Left ventricle myocardium inferior (tissue), 1 donor: ENCODE measurements around the gene TXNRD2. TPM values are rescaled to one million over a fixed set of nuclear protein-coding genes. Genes with fewer than 3 reads are reported as not detected.
A peak's percentile ranks its signal among the peaks of the same experiment; 100 is the strongest.
"Not testable (repeated sequence)": the region's sequence is repeated elsewhere in the genome, so short reads cannot be mapped to it uniquely, and the experiment has no call there.

Source experiments
- DNase-seq: peaks from one replicate; pipeline ENCODE4 v3.0.0-alpha.2; 2020
- H3K27ac ChIP-seq: fragments of 200-600 bp; replicated peaks from 2 replicates; pipeline ENCODE4 v1.8.0; 2021
- H3K27me3 ChIP-seq: fragments of 200-600 bp; 2 replicates; pipeline ENCODE4 v1.8.0; 2021; ENCODE audit warnings: low read depth
- H3K36me3 ChIP-seq: fragments of 200-600 bp; 2 replicates; pipeline ENCODE4 v1.8.0; 2021
- H3K4me1 ChIP-seq: fragments of 200-600 bp; 2 replicates; pipeline ENCODE4 v1.8.0; 2021
- H3K4me3 ChIP-seq: fragments of 200-600 bp; 2 replicates; pipeline ENCODE4 v1.8.0; 2021; ENCODE audit warnings: mild to moderate bottlenecking, moderate library complexity
- H3K9me3 ChIP-seq: fragments of 200-600 bp; replicated peaks from 2 replicates; pipeline ENCODE4 v1.8.0; 2021
- CTCF ChIP-seq: fragments of 200-600 bp; IDR thresholded peaks from 2 replicates; pipeline ENCODE4 v1.8.0; 2021; ENCODE audit warnings: antibody characterized with exemption, mild to moderate bottlenecking, borderline replicate concordance
- intact Hi-C: fragments of 100-400 bp; cut with micrococcal nuclease; formaldehyde crosslinking; loops from one replicate; pipeline ENCODE4 v1.11.0; 2022
- total RNA-seq: library from RNA; stranded (reverse); fragmentation: NEBNext Ultra II Directional; extraction: Animal tissue kit (Norgen Biotek cat#: 25700); gene quantifications from one replicate; pipeline ENCODE4 v1.2.1, GENCODE V29; 2021
- donor health status: DM: no; HTN: yes; CAD: no; lungs with severe emphysema.

TXNRD2 gene
- total RNA-seq, 1 donor from 2014 or later: 35.2 TPM

- Histone ChIP-seq H3K36me3 (peaks cover 5% of the 10 kb centered on the region), H3K4me3 (no peak overlapping the region), H3K9me3 (no peaks in the 10 kb centered on the region), H3K27me3 (no peaks in the 10 kb centered on the region), H3K27ac (no peak overlapping the region), H3K4me1 (peaks cover 15% of the 10 kb centered on the region)
- no peak for TF ChIP-seq CTCF
- intact Hi-C loops: no loop called here
- DNase-seq: peak; percentile 17
These were observed 54.9 kb downstream of the TXNRD2 start for GRCh38 chr22:19886605-19887255.

DNA sequence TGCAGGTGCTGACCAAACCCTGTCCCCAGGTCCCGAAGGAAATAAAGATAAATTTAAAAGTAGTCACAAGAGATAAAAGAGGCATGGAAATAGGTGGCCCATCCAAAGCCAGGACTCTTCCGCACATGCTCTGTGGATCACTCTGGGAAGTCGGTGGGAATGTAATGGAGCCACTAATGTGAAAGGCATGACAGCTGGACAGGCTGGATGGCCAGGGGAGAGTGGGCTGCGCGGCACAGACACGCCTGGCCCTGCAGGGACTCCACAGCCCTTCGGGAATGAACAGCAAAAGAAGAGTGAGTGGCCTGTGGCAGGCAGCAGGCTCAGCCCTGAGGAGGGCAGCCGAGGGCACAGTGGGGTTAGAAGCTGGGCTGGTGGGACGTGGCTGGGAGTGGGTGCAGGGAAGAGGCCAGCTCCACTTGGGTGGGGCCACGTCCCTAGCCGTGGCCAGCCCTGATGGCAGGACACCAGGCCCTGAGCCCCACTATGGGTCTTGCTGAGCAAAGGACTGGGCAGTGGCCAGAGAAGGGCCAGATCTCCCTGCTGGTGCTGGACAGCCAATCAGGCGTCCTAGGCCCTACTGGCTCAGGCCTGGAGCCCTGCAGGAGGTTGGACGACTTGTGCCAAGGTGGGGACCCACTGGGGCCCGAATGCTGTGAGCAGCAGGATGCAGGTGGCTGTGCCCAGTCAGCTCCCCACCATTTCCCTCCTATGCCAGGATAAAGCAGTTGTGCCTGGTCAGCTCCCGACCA is 55.6 kb downstream of the TXNRD2 start:
- peaks cover 13% of the 10 kb centered on the region for H3K4me1 ChIP-seq
- no peak for DNase-seq
- no peaks in the 10 kb centered on the region for H3K9me3 ChIP-seq
- H3K27ac ChIP-seq: no peak overlapping the region
- H3K27me3 ChIP-seq: no peaks in the 10 kb centered on the region
- TF ChIP-seq CTCF: no peak
- H3K36me3 ChIP-seq: peaks cover 5% of the 10 kb centered on the region
- no peak overlapping the region for H3K4me3 ChIP-seq
- intact Hi-C loops: no loop called here

DNA sequence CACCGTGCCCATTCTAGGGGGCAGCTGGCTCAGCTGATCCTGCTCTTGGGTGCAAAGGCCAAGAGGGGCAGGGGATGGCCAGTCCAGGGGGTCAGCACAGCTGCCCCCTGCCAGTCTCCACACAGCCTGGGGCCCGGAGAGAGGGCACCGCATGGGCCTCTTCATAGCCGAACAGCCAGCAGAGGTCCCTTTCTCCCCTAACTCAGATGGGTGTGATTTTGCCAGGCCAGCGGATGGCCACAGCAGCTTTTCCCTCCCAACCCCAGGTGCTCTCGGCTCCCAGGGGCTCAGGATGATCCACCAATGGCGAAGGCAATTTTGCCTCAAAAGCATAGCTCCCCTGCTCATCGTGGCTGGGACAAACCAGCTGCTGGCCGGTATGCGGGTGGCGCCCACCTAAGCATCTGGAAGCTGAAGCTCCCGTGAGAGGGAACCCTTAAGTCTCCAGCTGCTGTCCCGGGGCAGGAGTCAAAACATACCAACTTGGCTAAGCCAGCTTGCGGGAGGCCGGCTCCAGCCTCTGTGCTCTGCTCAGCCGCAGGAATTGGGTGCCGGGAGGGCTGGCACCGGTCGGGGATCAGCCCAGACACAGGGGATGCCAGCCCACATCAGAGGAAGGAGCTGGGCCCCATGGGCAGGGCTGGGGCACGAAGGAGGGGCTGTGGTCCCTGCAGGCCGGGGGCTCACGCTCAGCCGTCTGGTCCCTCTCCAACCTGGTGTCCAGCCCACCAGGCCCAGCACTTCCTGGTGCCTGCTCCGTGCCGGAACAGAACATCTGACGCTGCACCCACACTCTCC is 56.5 kb downstream of the TXNRD2 start:
- no peaks in the 10 kb centered on the region for H3K9me3 ChIP-seq
- peak; percentile 3 for DNase-seq
- peaks cover 18% of the 10 kb centered on the region for H3K4me1 ChIP-seq
- no peak for TF ChIP-seq CTCF
- peaks cover 5% of the 10 kb centered on the region for H3K36me3 ChIP-seq
- no peaks in the 10 kb centered on the region for H3K27me3 ChIP-seq
- no peak overlapping the region for H3K27ac ChIP-seq
- no peak overlapping the region for H3K4me3 ChIP-seq
- intact Hi-C loops: no loop called here

DNA sequence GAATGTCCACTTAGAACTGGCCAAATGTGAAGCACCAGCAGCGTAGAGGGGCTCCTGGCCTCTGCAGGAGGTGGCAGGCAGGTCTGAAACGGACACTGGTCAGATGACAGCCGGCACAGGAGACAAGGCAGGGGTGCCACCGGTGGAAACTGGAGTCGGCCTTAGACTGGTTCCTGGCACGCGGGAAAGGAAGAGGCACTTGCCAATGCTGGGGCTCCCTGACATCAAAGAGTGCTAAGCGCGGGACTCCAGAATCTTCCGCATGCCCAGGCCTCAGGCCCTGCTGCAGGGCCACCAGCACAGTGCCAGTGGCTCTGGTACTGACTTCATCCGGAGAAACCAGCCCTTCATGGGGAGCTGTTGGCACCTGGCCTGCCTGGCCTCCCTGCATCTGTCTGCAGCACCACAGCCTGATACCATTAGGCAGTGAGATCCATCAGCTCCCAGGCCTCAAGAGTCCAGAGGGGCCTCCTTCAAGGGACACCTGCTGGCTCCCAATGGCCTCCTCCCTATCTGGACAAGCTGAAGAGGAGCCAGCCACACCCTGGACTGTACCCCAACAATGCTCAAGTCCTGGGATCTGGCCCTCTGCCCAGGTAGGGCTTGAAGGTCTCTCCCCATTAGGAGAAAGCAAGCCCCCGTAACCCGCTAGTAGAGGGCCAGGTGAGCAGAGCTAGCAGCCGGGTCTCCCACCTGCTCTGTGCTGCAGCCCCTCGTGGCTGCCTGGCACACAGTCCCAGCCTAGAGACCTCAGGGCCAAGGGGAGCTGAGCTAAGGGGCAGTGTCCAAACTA is 57.3 kb downstream of the TXNRD2 start:
- peak; percentile 10 for DNase-seq
- Histone ChIP-seq H3K36me3 (peaks cover 5% of the 10 kb centered on the region), H3K27ac (no peak overlapping the region), H3K9me3 (no peaks in the 10 kb centered on the region), H3K27me3 (no peaks in the 10 kb centered on the region), H3K4me1 (peaks cover 18% of the 10 kb centered on the region), H3K4me3 (no peak overlapping the region)
- intact Hi-C loops: no loop called here
- TF ChIP-seq CTCF: no peak

DNA sequence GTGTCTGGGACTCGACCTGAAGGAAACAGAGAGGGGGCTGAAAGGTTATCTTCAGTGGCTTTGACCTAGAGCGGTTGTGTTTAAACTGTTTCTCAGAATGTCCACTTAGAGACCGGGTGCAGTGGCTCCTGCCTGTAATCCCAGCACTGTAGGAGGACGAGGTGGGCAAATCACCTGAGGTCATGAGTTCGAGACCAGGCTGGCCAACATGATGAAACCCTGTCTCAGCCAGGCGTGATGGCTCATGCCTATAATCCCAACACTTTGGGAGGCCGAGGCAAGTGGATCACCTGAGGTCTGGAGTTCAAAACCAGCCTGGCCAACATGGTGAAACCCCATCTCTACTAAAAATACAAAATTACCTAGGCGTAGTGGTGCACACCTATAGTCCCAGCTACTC is 58.2 kb downstream of the TXNRD2 start:
- H3K4me3 ChIP-seq, DNase-seq, H3K9me3 ChIP-seq, H3K27me3 ChIP-seq, H3K36me3 ChIP-seq, H3K27ac ChIP-seq, intact Hi-C loops: not testable (repeated sequence)
- peaks cover 18% of the 10 kb centered on the region for H3K4me1 ChIP-seq
